Osteocyte (in vitro differentiated cells): Measurements from ENCODE around the gene TMIE. TPM values are rescaled to one million over a fixed set of nuclear protein-coding genes. Genes with fewer than 3 reads are reported as not detected.

Source experiments
- DNase-seq: peaks from one replicate; pipeline ENCODE4 v3.0.0; 2021; ENCODE audit warnings: mixed read lengths; ENCODE audit not compliant: unreplicated experiment; ENCODE audit errors: extremely low spot score
- H3K27ac Mint-ChIP-seq: one replicate; pipeline ENCODE4 v1.8.0; 2021; ENCODE audit warnings: mild to moderate bottlenecking, mixed read lengths; ENCODE audit not compliant: unreplicated experiment
- H3K27me3 Mint-ChIP-seq: one replicate; pipeline ENCODE4 v1.8.0; 2021; ENCODE audit warnings: mixed read lengths; ENCODE audit not compliant: unreplicated experiment
- H3K36me3 Mint-ChIP-seq: one replicate; pipeline ENCODE4 v1.8.0; 2021; ENCODE audit warnings: mixed read lengths; ENCODE audit not compliant: unreplicated experiment
- H3K4me1 Mint-ChIP-seq: one replicate; pipeline ENCODE4 v1.8.0; 2021; ENCODE audit warnings: mixed read lengths; ENCODE audit not compliant: unreplicated experiment
- H3K4me3 Mint-ChIP-seq: one replicate; pipeline ENCODE4 v1.8.0; 2021; ENCODE audit warnings: mild to moderate bottlenecking, moderate library complexity, mixed read lengths; ENCODE audit not compliant: unreplicated experiment
- H3K9me3 Mint-ChIP-seq: one replicate; pipeline ENCODE4 v1.8.0; 2021; ENCODE audit warnings: mixed read lengths; ENCODE audit not compliant: unreplicated experiment
- CTCF ChIP-seq: fragments of 200-600 bp; sonication (generic); IDR thresholded peaks from 2 replicates; pipeline ENCODE4 v1.5.0; 2021; ENCODE audit warnings: antibody characterized with exemption, mild to moderate bottlenecking, moderate library complexity
- total RNA-seq: library from RNA; stranded (reverse); gene quantifications from 2 replicates; pipeline ENCODE4 v1.2.1, GENCODE V29; 2021

The TMIE gene
- total RNA-seq, 1 donor from 2014 or later: not detected

GRCh38 chr3:46719735-46720271, 18.6 kb downstream of the TMIE start:
- TF ChIP-seq CTCF: no peak
- Mint-ChIP-seq H3K36me3 (no peaks in the 10 kb centered on the region), H3K4me1 (no peaks in the 10 kb centered on the region), H3K4me3 (no peak overlapping the region), H3K9me3 (peaks cover 5% of the 10 kb centered on the region), H3K27me3 (peaks cover 33% of the 10 kb centered on the region), H3K27ac (no peak overlapping the region)
- DNase-seq: peak; percentile 62

GRCh38 chr3:46721009-46721408, 19.8 kb downstream of the TMIE start:
- Mint-ChIP-seq H3K27me3 (peaks cover 34% of the 10 kb centered on the region), H3K27ac (no peak overlapping the region), H3K36me3 (no peaks in the 10 kb centered on the region), H3K9me3 (peaks cover 5% of the 10 kb centered on the region), H3K4me1 (peaks cover 5% of the 10 kb centered on the region), H3K4me3 (no peak overlapping the region)
- no peak for TF ChIP-seq CTCF
- DNase-seq: no peak

- Mint-ChIP-seq H3K36me3 (no peaks in the 10 kb centered on the region), H3K27ac (no peak overlapping the region), H3K4me1 (peaks cover 7% of the 10 kb centered on the region), H3K4me3 (no peak overlapping the region), H3K27me3 (peaks cover 41% of the 10 kb centered on the region), H3K9me3 (peaks cover 5% of the 10 kb centered on the region)
- DNase-seq: no peak
- TF ChIP-seq CTCF: no peak
These were observed 21.3 kb downstream of the TMIE start for GRCh38 chr3:46722443-46722842.

GRCh38 chr3:46724424-46724823, 23.2 kb downstream of the TMIE start:
- Mint-ChIP-seq H3K4me3 (no peak overlapping the region), H3K27me3 (peaks cover 35% of the 10 kb centered on the region)

More at GRCh38 chr3:46724424-46724823, 23.2 kb downstream of the TMIE start:
- Mint-ChIP-seq H3K36me3 (no peaks in the 10 kb centered on the region), H3K27ac (no peak overlapping the region), H3K9me3 (peaks cover 5% of the 10 kb centered on the region), H3K4me1 (peaks cover 7% of the 10 kb centered on the region)
- no peak for DNase-seq
- TF ChIP-seq CTCF: no peak
